ENCODE data around the gene INSIG2.

INSIG2 gene

DNA sequence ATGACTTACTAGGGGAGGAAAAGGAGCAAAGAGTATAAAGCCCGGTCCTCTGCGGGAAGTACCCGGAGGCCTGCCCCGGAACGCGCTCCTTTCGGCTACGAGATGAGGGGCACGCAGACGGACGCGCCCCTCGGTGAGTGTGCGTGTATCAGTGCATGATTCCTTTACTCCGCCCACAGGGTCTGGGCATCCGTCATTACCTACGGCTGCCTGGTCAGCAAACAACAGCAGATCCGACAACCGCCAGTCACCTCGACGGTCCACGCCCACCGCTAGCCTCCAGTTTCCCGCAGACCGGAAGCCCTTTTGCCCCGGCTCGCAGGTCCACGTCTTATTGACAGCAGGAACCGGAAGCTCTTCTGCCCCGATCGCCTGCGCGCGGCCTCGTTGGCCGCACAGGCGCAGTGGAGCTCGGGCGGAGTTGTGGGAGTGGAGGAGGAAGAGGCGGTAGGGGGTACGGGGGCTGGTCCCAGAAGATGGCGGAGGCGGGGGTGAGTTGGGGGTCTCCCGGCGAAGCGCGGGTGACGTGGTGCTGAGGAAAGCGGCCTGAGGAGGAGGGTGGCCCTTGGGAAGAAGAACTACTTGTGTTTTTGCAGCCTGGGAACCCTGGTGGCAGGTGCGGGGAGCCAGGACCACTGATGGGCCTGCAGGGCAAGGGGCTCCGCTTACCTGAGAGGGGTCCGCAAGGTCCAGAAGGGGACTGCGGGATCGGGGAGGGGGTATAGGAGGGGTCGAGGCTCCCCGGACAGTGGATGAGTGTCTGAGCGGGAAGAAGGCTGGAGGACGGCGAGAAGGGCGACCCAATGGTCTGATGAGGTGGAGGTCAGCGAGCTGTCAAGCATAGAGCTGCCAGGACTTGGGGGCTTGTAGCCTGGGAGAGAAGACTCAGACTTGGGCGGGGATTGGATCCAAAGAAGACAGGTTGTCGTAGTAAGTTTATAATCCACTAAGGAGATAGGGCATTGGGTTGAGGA, at the start of gene INSIG2:
Gene INSIG2, plus strand, starts transcription at position 421 of the 974 bp plus-strand sequence. CDS start 8,086 bp downstream, outside the sequence.
- peak; percentile 83 for DNase-seq

DNA sequence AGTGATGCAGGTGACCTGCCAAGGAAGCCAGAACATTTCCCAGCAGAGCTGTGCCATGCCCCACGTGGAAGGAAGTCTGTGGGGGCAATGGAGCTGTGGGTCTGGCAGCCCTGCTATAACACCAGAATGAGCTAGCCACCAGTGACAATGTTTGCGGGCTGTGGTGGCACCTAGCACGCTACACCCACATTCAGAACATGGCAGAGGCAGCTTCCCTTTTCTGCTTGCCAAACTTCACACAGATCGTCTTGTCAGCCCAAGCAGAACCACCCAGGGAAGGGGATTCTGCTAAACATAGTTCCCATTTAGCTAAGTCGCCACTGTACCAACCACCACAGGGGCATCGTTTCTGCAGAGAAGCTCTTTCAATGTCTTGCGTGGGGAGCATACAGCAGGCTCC, 47.4 kb upstream of the INSIG2 start:
- no peak for DNase-seq

DNA sequence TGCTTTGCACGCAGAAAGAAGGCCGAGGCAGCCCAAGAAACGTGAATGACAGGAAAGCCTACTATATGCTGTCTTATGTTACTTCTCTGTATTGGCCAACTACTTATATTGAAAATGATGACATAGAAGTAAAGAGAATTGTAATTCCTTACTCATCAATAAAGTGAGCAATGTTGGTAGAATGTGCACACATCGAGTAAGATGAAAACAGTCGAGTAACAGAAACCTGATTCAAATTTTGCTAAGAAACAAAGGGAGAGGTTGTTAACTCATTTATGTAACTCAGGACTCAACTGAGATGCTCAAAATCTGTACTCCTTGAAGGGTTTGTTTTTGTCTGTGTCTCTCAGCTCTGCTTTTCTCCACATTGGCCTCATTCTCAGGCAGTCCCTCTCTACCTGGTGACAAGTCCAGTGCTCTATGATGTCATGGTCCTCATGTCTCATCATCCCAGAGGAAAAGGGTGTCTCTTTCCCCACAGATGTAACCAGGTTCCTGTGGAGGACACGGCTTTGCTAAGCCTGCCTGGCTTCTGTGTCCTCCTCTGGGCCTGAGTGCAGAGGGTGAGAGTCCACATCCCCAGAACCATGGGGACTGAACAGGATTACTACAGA, 44.1 kb upstream of the INSIG2 start:
- no peak for DNase-seq

DNA sequence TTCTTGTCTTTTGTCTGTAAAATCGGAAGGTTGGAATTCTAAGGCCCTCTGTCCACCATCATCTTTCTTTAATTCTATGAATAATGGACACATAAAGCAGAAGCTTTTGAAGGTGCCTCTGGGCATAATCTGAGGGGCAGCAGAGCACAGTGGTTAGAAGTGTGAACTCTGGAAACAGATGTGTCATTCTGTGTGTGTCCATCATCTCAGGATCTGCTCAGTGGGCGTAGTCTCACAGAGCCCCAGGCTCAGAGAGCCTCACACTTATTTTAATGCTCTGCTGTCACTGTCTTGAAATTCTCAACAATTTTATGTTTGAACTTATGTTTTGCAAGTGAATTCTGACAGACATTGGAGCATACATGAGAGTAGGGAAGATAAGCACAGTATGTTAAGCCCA, 43.4 kb upstream of the INSIG2 start:
- no peak for DNase-seq

DNA sequence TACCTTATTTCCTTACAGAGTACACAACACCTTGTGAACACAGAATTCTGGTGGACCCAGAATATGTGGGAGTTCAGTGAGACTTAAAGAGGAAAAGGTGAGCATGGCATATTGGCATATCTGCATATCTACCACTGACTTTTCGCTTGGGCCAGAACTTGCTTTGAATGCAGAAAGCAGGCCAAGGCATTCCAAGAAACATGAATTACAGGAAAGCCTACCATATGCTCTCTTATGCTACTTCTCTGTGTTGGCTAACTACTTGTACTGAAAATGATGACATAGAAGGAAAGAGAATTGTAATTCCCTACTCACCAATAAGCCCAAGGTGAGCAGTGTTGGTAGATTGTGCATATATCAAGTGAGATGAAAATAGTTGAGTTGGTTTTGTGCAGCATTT, 43.0 kb upstream of the INSIG2 start:
- DNase-seq, result no peak

DNA sequence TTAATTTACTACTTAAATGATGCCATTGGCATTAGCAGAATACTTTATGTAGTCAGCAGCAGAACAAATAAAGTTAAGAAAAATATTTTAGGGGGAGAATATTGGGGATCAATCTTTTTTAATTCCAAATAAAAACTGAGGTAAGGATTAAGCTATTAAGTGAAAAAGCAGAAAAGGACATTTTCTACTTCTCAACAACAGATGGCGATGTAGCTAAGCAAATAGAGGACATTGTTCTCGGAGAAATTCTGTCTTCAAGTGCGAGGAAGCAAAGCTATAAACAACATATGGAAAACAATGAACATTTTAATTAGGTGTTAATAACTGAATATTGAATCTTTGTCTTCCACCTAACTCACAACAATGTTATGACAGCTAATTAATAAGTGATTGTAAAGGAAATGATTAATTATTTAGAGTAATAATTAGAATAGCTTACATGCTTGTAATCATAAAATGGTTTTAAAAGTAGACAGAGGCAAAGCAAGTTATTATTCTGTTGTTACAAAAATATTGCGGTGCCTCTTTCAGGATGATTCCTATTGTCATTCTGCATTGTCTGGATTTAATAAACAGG, 41.5 kb upstream of the INSIG2 start:
- no peak for DNase-seq

DNA sequence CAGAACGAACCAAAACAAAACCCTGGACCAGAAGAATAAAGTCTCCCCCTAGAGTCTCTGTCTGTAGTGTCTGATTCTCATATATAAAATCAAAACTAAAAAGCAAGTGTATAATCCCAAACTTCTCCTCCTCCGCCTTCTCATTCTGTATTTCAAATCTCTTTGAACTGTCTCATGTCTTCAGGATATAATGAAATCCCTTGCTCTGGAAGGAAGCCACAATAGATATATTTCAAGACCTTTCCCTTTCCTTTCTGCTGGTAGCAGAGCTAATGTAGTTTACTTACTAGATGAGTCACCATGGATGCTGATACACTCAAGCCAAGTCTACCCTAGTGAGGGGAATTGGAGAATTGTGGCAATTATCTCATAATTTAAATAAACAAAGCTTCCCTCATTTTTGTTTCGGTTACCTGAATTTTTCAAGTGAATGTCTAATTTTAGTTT, 40.9 kb upstream of the INSIG2 start:
- no peak for DNase-seq

DNA sequence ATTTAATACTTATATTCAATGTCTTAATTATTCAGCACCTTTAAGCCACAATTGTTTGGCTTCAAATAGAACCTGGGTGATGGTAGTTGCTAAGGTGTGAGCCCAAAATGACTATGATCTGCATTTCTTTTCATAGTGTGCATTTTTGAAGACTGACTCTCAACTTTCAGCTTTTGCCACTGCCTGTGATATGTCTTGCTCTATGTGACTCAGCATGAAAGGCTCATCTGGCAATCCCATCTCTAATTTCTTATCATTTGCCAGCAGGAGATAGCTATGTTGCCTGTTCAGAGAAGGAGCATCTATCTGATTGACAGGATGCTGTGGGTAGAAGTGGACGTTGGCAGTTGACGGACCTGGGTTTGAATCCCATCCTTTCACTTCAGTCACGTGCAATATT, 39.9 kb upstream of the INSIG2 start:
- DNase-seq, result no peak

DNA sequence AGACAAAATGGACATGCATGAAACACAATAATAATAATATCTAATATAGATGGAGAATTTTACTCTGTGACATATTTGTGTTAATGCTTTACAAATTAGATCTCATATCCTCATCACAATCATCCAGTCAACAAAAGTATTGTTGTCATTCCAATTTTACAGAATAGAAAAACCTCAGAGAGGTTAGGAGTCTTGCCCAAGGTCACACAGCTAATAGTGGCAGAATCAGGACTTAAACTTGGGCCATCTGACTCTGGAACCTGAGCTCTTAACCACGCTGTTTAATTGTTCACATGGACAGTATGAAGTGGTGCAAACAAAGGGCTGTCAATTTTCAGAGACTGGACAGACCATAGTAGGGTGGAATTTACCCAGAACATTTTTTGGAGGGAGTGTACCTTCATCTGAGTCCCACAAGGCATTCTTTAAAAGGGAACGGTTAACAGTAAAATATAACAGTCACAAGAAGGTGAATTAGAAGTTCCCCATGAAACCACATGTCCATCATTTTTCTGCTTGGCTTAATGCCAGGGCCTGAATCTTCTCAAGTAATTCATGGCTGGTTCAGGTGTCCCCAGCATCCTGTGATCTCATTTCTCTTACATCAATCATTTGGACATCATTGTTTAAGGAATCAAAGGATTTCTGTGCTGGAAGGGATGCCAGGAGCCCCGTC, 39.0 kb upstream of the INSIG2 start:
- DNase-seq, result no peak

DNA sequence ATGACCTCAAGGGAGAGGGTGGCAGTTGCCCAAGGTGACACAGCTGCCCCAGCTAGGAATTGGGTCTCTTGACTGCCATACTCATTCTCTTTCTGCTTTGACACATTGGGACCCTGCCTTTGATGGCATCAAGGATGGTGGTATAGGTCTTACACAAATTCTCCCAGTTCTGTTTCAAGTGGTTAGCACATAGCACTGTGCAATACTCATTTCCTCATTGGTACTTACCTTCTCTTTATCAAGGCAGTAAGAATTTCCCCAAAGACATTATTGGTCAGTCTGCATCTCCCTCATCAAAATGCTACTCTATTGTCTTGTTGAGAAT, 38.5 kb upstream of the INSIG2 start:
- no peak for DNase-seq

DNA sequence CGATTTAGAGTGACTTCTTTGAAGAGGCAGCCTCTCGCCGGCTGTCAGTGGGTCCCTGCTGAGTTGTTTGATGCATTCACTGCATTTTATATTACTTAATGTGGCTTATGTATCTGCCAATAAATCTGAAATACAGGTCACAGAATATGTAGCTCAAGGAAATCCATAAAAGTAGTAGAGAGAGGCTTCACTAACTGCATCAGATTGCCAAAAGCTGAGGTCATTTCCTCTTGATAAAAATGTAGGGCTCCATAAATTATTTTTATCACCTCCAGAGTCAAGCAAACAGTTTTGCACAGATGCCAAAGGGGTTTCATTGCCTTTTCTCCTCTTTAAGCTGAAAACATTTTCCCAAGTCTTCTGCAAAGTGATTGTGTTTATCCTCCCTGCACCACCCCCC, 37.9 kb upstream of the INSIG2 start:
- DNase-seq, result no peak

DNA sequence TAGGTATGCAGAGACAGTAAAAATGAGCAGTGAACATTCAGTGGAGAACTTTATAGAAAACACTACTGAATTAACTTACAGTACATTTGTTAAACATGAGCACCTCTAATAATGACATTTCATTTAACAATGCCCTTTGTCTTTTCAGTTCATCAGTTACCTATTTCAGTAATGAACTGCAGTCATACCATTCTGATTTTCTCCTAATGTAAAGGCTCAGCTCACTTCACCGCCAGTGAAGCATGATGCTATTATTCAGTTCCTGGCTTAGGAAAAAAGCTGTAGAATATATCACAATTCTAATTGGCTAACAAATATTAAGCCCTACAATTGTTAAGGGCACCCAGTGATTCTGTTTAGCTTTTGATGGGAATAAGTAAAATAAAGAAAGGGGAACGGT, 37.3 kb upstream of the INSIG2 start:
- no peak for DNase-seq

DNA sequence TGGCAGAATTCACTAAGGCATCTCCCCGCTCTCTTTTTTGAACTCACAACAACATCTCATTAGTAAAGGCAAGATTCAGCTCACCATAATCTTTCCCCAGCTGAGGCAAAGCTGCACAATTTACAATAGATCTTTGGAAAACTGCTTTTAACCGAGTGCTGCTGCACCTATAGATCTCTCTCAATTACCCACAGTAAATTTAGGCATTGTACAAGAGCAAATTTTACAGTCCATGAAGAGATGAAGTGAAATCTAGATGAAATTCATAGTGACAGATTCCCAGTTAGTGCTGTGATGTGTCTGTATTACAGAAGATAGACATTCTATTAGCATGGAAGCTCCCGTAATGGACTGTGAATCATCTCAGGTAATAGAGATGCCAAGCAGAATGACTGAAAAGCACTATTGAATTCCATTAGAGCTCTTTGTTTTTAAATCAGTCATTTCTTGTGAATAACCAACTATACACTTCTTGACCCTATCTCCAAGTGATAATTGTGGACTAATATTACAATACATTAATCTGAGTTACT, 36.4 kb upstream of the INSIG2 start:
- DNase-seq, result no peak

DNA sequence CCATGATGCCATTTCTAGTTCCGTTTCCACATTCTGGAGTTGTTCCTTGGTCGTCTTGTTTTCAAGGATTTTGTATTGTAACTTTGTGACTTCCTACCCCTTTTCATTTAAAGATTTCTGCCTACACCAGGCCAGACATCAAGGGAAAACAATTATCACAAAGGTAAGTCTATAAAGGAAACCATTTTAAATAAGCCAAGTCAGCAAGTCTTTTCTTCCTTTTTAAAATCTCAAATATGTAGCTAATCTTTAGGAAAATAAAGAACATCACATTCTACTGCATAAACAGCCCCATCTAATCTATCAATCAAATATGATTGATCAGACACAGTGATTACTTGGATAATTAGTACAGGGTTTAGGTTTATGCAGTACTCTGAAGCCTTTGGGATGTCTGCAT, 35.8 kb upstream of the INSIG2 start:
- no peak for DNase-seq

DNA sequence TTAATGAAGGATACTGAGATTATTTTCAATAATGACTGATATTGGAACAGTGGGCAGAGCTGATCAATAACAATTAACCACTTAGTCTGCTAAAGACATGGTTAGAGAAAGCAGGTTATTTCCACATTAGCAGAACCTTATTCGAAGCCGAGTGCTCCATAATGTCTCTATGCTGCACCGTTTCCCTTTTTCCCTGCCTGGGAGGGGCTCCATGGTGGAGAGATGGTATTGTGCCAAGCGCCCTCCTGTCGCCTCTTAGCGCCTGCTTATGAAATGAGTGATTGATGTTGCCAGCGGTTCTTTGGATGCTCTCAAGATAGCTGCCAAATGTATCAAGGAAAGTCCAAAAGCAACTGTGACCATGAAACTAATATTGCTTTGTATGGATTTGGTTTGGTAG, 34.6 kb upstream of the INSIG2 start:
- DNase-seq, result no peak

DNA sequence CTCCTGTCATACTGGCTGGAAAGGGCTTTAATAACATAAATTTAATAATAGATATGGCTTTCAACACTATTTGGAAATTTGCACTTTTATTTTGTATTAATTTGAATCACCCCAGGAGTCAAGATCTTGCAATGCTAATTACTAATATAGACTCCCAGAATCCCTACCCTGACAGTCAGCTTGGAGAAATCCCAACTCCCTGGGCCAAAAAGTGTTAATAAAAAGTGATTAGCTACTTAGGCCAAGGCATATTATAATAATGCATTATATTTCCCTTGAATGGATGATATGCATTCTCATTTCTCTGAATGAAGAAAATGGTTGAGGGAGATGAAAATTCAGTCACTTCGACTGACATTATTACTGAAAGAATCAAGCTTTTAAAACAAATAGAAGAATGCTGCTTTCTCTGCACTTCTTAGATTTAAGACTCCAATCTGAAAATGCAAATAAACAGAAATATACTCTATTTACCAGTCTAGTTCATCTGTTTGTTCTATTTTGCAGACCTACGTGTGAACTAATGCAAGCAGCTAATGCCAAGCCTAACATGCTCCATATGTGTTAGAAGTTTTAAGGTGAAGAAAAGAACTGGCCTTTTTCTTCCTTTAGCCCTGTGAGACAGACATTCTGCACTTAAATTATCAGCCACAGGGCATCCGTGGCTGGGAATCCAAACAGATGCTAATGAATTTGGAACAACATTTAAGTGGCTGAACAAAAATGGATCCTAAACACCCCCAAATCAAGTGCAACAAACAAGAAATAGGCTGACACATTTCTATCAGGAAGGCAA, 33.9 kb upstream of the INSIG2 start:
- no peak for DNase-seq

DNA sequence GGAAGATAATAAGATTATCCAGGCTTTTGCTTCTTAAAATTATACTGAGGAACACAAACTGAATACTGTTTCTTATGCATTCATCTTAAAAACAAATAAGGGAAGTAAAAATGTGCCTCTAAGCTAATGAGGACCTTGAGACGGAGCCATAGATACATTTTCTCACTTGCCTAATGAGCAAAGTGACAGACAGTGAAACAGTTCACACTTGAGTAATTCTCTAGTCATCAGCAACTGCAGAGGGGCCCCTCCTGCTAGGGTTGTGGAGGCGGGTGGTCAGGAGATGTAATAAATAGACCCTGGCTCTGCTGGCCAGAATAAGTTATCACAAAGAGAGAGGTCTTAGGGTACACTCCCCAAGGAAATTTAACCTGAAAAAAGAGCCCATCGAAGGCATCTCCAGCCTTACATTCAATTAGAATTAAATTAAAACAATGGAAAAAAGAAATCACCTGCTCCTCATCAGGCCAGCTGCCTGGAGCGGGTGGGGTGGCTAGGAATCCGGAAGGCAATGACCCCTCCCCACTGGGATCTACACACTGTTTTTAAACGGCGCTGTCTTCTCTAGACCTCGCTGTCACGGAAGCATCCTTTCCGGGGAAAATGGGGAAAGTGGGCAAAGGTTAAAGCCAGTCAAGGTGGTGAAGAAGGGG, 32.6 kb upstream of the INSIG2 start:
- no peak for DNase-seq

DNA sequence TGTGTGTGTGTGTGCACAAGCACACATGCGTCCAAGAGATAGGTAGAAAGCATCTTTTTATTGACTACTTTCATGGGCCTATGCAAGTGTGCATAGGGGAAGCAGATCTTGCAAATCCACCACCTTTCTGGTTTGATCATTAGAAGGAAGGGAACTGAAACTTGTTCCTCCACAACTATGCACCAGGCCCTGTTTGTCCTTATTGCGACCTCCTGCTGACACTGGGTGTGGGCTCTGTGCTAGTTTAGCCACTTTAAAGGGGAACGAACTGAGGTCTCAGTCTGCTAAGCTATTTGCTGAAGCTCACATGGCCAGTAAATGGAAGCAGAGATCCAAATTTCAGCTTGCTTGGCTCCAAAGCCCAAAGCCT, 32.1 kb upstream of the INSIG2 start:
- DNase-seq, result peak; percentile 80

DNA sequence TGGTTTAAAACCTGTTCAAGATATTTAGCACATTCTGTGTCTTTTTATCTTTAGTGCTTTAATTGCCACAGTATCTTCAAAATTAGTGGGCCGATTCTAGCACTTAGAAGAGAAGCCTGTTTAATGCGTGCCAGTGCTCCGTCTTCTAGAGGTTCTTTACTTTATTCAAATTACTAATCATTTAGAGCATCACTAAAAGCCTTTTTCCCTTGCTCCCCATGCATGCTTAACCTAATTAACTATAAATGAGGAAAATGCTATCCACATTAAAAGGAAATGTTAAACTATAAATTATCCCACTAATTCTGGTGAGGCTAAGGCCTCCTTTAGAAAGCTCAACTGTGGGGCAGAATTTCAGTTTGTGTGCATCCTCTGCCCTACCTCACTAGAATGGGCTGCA, 31.5 kb upstream of the INSIG2 start:
- DNase-seq, result no peak

DNA sequence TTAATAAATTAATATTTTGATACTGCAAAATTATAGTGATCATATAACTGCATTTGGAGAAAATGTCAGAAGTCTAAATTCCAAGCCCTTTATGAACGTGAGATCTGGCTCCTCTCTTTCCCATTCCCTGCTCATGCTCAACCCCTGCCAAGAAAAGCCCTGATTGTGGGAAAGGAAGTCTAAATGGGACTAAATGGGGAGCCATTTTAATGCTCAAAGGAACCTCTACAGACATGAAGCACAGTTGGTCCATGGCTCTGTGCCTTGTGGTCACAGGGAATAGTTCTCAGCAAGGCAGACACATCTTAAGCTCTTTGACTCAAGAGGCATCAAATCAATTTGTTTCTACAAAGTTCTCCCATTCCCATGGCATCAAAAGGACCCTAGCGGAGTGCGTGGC, 29.3 kb upstream of the INSIG2 start:
- no peak for DNase-seq

DNA sequence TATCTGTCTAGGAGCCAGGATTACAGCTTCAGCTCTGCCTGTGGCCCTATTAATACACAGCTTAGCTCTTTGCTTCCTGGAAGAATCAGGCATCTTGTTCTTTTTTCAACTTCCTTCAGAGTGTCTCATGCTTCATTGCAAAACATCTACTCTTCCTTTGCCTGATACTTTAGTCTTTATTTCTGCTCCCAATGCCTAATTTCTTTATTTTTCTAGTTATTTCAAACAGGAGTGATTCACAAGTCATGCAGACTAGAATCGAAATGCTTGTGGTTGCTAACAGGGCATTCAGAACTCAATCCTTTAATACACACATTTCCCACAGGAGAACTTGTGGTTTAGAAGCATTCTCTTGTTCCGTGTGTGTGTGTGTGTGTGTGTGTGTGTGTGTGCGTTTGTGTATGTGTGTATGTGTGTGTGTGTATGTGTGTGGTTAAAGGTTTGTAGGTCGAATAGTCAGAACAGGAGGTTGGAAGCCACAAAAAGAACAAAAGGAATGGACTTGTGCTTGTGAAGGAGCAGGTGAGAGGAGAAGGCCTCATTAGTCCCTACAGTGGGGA, 28.3 kb upstream of the INSIG2 start:
- DNase-seq, result no peak
